CD4-positive, alpha-beta T cell (primary cell): Measurements from ENCODE around the gene GATD1. TPM values are rescaled to one million over a fixed set of nuclear protein-coding genes. Genes with fewer than 3 reads are reported as not detected.

Experiments used
- ATAC-seq: fragments of 200-7000 bp; cut with Tn5 transposase; one replicate; pipeline ENCODE4 v1.10.0; 2022; ENCODE audit warnings: mild to moderate bottlenecking; ENCODE audit not compliant: poor library complexity
- CTCF ChIA-PET: fragments of 350-600 bp; sonication (Branson Sonifier 250); formaldehyde crosslinking; loops from one replicate; lab custom pipeline; 2021; ENCODE audit warnings: antibody characterized with exemption, inconsistent platforms; lab: Charles Lee
- POLR2A ChIA-PET: fragments of 350-600 bp; sonication (Branson Sonifier 250); formaldehyde crosslinking; loops from one replicate; lab custom pipeline; 2021; ENCODE audit warnings: antibody characterized with exemption, inconsistent platforms; lab: Charles Lee
- DNase-seq, 14 experiments: peaks; one replicate each; pipeline ENCODE4 v3.0.0-alpha.2; 2013 to 2020; ENCODE audit warnings: mixed read lengths in 2 of 14
- H3K27ac ChIP-seq, 2 donors: one replicate each; pipeline versions ENCODE4 v1.5.1 to v1.7.0; 2013; ENCODE audit warnings: low read length in 2 of 2, low read depth in 1 of 2, mild to moderate bottlenecking in 1 of 2
- H3K27me3 ChIP-seq, 2 experiments: 1 replicate in 1 of 2; 2 replicates in 1 of 2; pipeline versions ENCODE4 v1.6.1 to v1.7.0; 2013; ENCODE audit warnings: low read length in 2 of 2, control low read depth in 1 of 2, mild to moderate bottlenecking in 1 of 2, moderate library complexity in 1 of 2; ENCODE audit not compliant: insufficient read depth in 2 of 2, control insufficient read depth in 1 of 2
- H3K36me3 ChIP-seq: one replicate; pipeline ENCODE4 v1.6.1; 2013; ENCODE audit warnings: low read length, control low read depth; ENCODE audit not compliant: insufficient read depth
- H3K4me1 ChIP-seq: one replicate; pipeline ENCODE4 v1.6.1; 2013; ENCODE audit warnings: low read length, control low read depth; ENCODE audit not compliant: insufficient read depth
- H3K4me3 ChIP-seq: one replicate; pipeline ENCODE4 v1.5.1; 2013; ENCODE audit warnings: mild to moderate bottlenecking, low read length, moderate library complexity
- H3K9me3 ChIP-seq, 2 experiments: 1 replicate in 1 of 2; 2 replicates in 1 of 2; pipeline versions ENCODE4 v1.6.1 to v1.7.0; 2013; ENCODE audit warnings: low read length in 2 of 2, mild to moderate bottlenecking in 2 of 2, control low read depth in 1 of 2, moderate library complexity in 1 of 2; ENCODE audit not compliant: control insufficient read depth in 1 of 2, insufficient read depth in 1 of 2
- H3K27ac Mint-ChIP-seq: one replicate; pipeline ENCODE4 v1.8.0; 2020; ENCODE audit warnings: mixed read lengths
- H3K27me3 Mint-ChIP-seq: one replicate; pipeline ENCODE4 v1.8.0; 2021; ENCODE audit warnings: mixed read lengths
- H3K36me3 Mint-ChIP-seq: one replicate; pipeline ENCODE4 v1.8.0; 2021; ENCODE audit warnings: low read depth, mixed read lengths
- H3K4me1 Mint-ChIP-seq: one replicate; pipeline ENCODE4 v1.8.0; 2021; ENCODE audit warnings: low read depth, mixed read lengths
- H3K4me3 Mint-ChIP-seq: one replicate; pipeline ENCODE4 v1.8.0; 2020; ENCODE audit warnings: mild to moderate bottlenecking, mixed read lengths
- H3K9me3 Mint-ChIP-seq: one replicate; pipeline ENCODE4 v1.8.0; 2020; ENCODE audit warnings: mixed read lengths
- intact Hi-C, 2 experiments: fragments of 100-400 bp; cut with DNase I in 1 of 2; cut with micrococcal nuclease in 1 of 2; formaldehyde crosslinking; loops; one replicate each; pipeline versions ENCODE4 v1.15.1 to v1.9.0; 2023 to 2025; cut with DNase I, micrococcal nuclease
- total RNA-seq, 174 experiments: library from RNA in 2 of 174; stranded (reverse) in 2 of 174; gene quantifications; one replicate each; pipeline ENCODE4 v1.2.3 and lab custom pipeline; 2021 to 2026
- TF ChIP-seq, protein P1 (sequence below): fragments of 200-600 bp; IDR thresholded peaks from one replicate; pipeline ENCODE4 v1.8.0; 2022; ENCODE audit warnings: antibody characterized with exemption, mild to moderate bottlenecking

GATD1 gene
- total RNA-seq, 2 experiments from 2014 or later = 14.7 to 16.1 TPM

DNA sequence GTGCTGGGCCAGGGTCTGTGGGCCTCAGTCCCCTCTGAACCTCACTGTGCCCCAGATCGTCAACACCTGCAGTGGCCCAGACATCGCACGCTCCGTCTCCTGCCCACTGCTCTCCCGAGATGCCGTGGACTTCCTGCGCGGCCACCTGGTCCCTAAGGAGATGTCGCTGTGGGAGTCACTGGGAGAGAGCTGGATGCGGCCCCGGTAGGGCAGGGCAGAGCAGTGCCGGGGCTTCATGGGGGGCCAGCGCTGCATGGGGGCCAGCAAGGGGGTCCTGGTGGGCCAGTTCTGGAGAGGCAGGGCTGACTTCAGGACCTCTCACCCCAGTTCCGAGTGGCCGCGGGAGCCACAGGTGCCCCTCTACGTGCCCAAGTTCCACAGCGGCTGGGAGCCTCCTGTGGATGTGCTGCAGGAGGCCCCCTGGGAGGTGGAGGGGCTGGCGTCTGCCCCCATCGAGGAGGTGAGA, 54.9 kb downstream of the GATD1 start:
- H3K9me3 ChIP-seq = peaks cover 0 to 19% of the 10 kb centered on the region in 2 experiments
- peak in 1 of 14 experiments; percentile 35 for DNase-seq
- peaks cover 5 to 24% of the 10 kb centered on the region in 2 experiments for H3K27me3 ChIP-seq
- no peak overlapping the region for H3K4me3 ChIP-seq
- ChIA-PET CTCF (interaction anchor here (0.6 to 4.7 kb wide), 4 partner anchors 26 to 203 kb away, joined by 3 to 23 read pairs (median 10); partner anchors contain the start of genes DEAF1, IRF7 and TMEM80), POLR2A (interaction anchor here (0.6 to 3.1 kb wide), 4 partner anchors 25 to 167 kb away, joined by 3 to 23 read pairs (median 6); partner anchors contain the start of genes DEAF1, RPLP2, TALDO1 and TMEM80)
- peaks cover 51% of the 10 kb centered on the region for H3K4me1 ChIP-seq
- Mint-ChIP-seq H3K27ac (no peak overlapping the region), H3K27me3 (peaks cover 29% of the 10 kb centered on the region), H3K4me3 (no peak overlapping the region), H3K9me3 (no peaks in the 10 kb centered on the region), H3K36me3 (no peaks in the 10 kb centered on the region), H3K4me1 (peaks cover 7% of the 10 kb centered on the region)
- ATAC-seq = no peak
- TF ChIP-seq, protein P1, sequence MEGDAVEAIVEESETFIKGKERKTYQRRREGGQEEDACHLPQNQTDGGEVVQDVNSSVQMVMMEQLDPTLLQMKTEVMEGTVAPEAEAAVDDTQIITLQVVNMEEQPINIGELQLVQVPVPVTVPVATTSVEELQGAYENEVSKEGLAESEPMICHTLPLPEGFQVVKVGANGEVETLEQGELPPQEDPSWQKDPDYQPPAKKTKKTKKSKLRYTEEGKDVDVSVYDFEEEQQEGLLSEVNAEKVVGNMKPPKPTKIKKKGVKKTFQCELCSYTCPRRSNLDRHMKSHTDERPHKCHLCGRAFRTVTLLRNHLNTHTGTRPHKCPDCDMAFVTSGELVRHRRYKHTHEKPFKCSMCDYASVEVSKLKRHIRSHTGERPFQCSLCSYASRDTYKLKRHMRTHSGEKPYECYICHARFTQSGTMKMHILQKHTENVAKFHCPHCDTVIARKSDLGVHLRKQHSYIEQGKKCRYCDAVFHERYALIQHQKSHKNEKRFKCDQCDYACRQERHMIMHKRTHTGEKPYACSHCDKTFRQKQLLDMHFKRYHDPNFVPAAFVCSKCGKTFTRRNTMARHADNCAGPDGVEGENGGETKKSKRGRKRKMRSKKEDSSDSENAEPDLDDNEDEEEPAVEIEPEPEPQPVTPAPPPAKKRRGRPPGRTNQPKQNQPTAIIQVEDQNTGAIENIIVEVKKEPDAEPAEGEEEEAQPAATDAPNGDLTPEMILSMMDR = no peak
- H3K27ac ChIP-seq = no peak overlapping the region
- H3K36me3 ChIP-seq = no peaks in the 10 kb centered on the region
- intact Hi-C loops = loop anchor here in 1 of 2 experiments (2.0 kb wide), 2 partner anchors 60 to 168 kb away; no protein-coding TSS in a partner anchor

DNA sequence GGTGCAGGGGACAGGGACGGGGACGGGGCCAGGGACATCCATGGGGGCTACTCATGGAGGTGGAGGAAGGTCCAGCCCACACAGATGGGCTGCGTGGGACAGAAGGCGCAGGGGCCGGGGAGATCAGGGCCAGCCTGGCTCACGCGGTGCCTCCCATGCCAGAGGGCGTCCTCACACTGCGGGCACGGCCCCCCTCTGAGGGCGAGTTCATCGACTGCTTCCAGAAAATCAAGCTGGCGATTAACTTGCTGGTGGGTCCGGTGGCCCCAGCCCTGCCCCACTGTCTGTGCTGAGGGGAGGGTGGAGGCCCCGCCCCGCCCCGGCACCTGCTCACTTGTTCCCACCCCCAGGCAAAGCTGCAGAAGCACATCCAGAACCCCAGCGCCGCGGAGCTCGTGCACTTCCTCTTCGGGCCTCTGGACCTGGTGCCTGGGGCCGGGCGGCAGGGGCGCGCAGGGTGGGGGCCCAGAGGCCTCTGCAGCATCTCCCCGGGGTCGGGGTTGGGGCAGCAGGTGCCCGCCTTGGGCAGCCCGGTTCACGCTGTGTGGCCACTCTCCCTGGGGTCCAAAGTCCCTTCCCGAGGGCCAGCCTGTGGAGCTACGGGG, 55.4 kb downstream of the GATD1 start:
- peaks cover 7% of the 10 kb centered on the region for H3K4me1 Mint-ChIP-seq
- no peak overlapping the region for H3K27ac Mint-ChIP-seq
- TF ChIP-seq, protein P1 = no peak
- peak; percentile 41 to 76 (median 55) for DNase-seq
- ChIA-PET CTCF (interaction anchor here (0.6 to 4.7 kb wide), 4 partner anchors 26 to 203 kb away, joined by 3 to 23 read pairs (median 10); partner anchors contain the start of genes DEAF1, IRF7 and TMEM80), POLR2A (interaction anchor here (0.6 to 3.1 kb wide), 5 partner anchors 17 to 166 kb away, joined by 3 to 23 read pairs (median 4); partner anchors contain the start of genes DEAF1, RPLP2, TALDO1 and TMEM80)
- peak overlapping the region; percentile 25 for H3K4me3 Mint-ChIP-seq
- H3K27me3 Mint-ChIP-seq = peaks cover 29% of the 10 kb centered on the region
- H3K9me3 Mint-ChIP-seq = no peaks in the 10 kb centered on the region
- no peaks in the 10 kb centered on the region for H3K36me3 Mint-ChIP-seq
- peaks cover 45% of the 10 kb centered on the region for H3K4me1 ChIP-seq
- peak overlapping the region; percentile 29 for H3K4me3 ChIP-seq
- peaks cover 5 to 24% of the 10 kb centered on the region in 2 experiments for H3K27me3 ChIP-seq
- no peaks in the 10 kb centered on the region for H3K36me3 ChIP-seq
- intact Hi-C loops = loop anchor here in 1 of 2 experiments (2.0 kb wide), 2 partner anchors 59 to 167 kb away; no protein-coding TSS in a partner anchor
- no peak overlapping the region for H3K27ac ChIP-seq
- peak; percentile 79 for ATAC-seq
- H3K9me3 ChIP-seq = peaks cover 0 to 19% of the 10 kb centered on the region in 2 experiments

DNA sequence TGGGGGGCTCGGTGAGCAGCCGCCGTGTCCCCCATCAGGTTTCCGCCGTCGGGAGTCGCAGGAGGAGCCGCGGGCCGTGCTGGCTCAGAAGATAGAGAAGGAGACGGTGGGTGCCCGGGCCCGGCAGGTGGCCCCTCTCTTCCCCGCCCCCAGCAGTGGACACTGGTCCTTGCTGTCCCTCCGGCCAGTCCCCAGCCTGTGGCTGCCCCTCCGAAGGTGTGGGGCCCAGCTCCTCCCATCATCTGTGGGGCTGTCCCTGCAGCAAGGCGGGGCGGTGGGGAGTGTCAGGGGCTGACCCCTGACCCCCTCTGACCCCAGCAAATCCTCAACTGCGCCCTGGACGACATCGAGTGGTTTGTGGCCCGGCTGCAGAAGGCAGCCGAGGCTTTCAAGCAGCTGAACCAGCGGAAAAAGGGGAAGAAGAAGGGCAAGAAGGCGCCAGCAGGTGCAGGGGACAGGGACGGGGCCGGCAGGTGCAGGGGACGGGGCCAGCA, 56.0 kb downstream of the GATD1 start:
- ChIA-PET POLR2A (interaction anchor here (0.7 to 3.1 kb wide), 4 partner anchors 17 to 166 kb away, joined by 3 to 23 read pairs (median 6); partner anchors contain the start of genes DEAF1, TALDO1 and TMEM80), CTCF (interaction anchor here (3.2 to 4.7 kb wide), 2 partner anchors 25 to 166 kb away, joined by 16 to 23 read pairs; partner anchors contain the start of genes DEAF1 and TMEM80)
- no peaks in the 10 kb centered on the region for H3K36me3 Mint-ChIP-seq
- ATAC-seq = no peak
- no peak for DNase-seq
- peaks cover 0 to 19% of the 10 kb centered on the region in 2 experiments for H3K9me3 ChIP-seq
- peaks cover 40% of the 10 kb centered on the region for H3K4me1 ChIP-seq
- H3K9me3 Mint-ChIP-seq = peaks cover 3% of the 10 kb centered on the region
- H3K4me3 ChIP-seq = peak overlapping the region; percentile 29
- intact Hi-C loops = no loop called here
- H3K27me3 ChIP-seq = peaks cover 5 to 24% of the 10 kb centered on the region in 2 experiments
- H3K36me3 ChIP-seq = no peaks in the 10 kb centered on the region
- H3K27ac ChIP-seq = no peak overlapping the region
- H3K4me3 Mint-ChIP-seq = no peak overlapping the region
- H3K27ac Mint-ChIP-seq = no peak overlapping the region
- TF ChIP-seq, protein P1 = no peak
- peaks cover 33% of the 10 kb centered on the region for H3K27me3 Mint-ChIP-seq
- peaks cover 7% of the 10 kb centered on the region for H3K4me1 Mint-ChIP-seq
